Panc1 (cell line): Measurements from ENCODE around the gene ZNF778.

Experiments
- CTCF ChIP-seq: fragments of 450-650 bp; IDR thresholded peaks from 2 replicates; pipeline ENCODE4 v1.5.1; 2017; ENCODE audit warnings: mild to moderate bottlenecking
- POLR2AphosphoS5 ChIP-seq: IDR thresholded peaks from 2 replicates; pipeline ENCODE4 v1.6.1; 2012; ENCODE audit warnings: mild to moderate bottlenecking, low read depth, low read length, moderate library complexity
- REST ChIP-seq, 2 experiments: IDR thresholded peaks; 2 replicates each; pipeline ENCODE4 v1.6.1; 2011 to 2012; ENCODE audit warnings: low read depth in 2 of 2, control low read depth in 1 of 2, low read length in 1 of 2, mild to moderate bottlenecking in 1 of 2, moderate library complexity in 1 of 2; ENCODE audit not compliant: insufficient read depth in 1 of 2

GRCh38 chr16:89233678-89234490, 16.4 kb downstream of the ZNF778 start:
- no peak for TF ChIP-seq CTCF
- no peak for TF ChIP-seq REST (IDR thresholded peaks at IDR 0.05; ENCODE audit: insufficient read depth in 1 of 2, low read depth in 2 of 2, low read length in 1 of 2)
- no peak for TF ChIP-seq POLR2AphosphoS5
